Tibial artery (tissue), 4 donors: Measurements from ENCODE around the gene CDH22.

Source experiments
- DNase-seq, 2 donors: peaks; one replicate each; pipeline ENCODE4 v3.0.0-alpha.2; 2019
- H3K27ac ChIP-seq, 2 donors: fragments of 200-600 bp; sonication (generic) in 1 of 2; 1 replicate in 1 of 2; 2 replicates in 1 of 2; pipeline ENCODE4 v1.5.1; 2018 to 2019; ENCODE audit warnings: mild to moderate bottlenecking in 1 of 2
- H3K27me3 ChIP-seq, 2 donors: fragments of 200-600 bp; sonication (generic) in 1 of 2; one replicate each; pipeline versions ENCODE4 v1.5.1 to v1.6.0; 2016 to 2019
- H3K36me3 ChIP-seq, 3 donors: fragments of 200-600 bp; sonication (generic) in 2 of 3; one replicate each; pipeline ENCODE4 v1.5.1; 2016 to 2019; ENCODE audit warnings: mild to moderate bottlenecking in 2 of 3
- H3K4me1 ChIP-seq, 4 donors: fragments of 200-600 bp; sonication (generic) in 2 of 4; 1 replicate in 3 of 4; 2 replicates in 1 of 4; pipeline ENCODE4 v1.5.1; 2016 to 2019
- H3K4me3 ChIP-seq, 2 donors: fragments of 200-600 bp; sonication (generic) in 1 of 2; 1 replicate in 1 of 2; 2 replicates in 1 of 2; pipeline ENCODE4 v1.5.1; 2018 to 2019; ENCODE audit warnings: mild to moderate bottlenecking in 2 of 2
- H3K9me3 ChIP-seq, 3 donors: fragments of 200-600 bp; sonication (generic) in 1 of 3; one replicate each; pipeline ENCODE4 v1.5.1; 2016 to 2019
- intact Hi-C: fragments of 100-400 bp; cut with DNase I; formaldehyde crosslinking; loops from one replicate; pipeline ENCODE4 v1.15.0; 2023; ENCODE audit warnings: low total_unique reads
- TF ChIP-seq, protein P1 (sequence below), 2 experiments: fragments of 200-600 bp in 1 of 2; fragments of 450-650 bp in 1 of 2; IDR thresholded peaks; one replicate each; pipeline ENCODE4 v1.5.1; 2017 to 2019; ENCODE audit warnings: antibody characterized with exemption in 2 of 2, mild to moderate bottlenecking in 1 of 2, moderate library complexity in 1 of 2

Gene CDH22

DNA sequence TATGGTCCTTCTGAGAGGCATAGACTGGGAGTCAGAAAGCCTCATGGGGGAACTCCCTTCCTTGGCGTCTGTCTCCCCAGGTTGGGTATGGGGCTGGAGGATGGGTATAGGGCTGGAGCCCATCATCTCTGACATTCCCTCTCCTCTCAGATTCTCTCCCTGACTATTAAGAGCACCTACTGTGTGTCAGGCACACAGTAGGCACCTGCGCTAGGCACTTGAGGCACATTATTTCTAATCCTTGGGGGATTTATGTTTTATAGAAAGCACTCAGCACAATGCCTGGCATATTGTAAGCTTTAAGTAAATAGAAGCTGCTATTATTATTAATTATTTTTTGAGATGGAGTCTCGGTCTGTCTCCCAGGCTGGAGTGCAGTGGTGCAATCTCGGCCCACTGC is 113.9 kb downstream of the CDH22 start:
- Histone ChIP-seq H3K27ac (no peak overlapping the region), H3K9me3 (peaks cover 0 to 5% (median 0%) of the 10 kb centered on the region in 3 donors), H3K27me3 (peaks cover 0 to 53% of the 10 kb centered on the region in 2 donors), H3K36me3 (no peaks in the 10 kb centered on the region), H3K4me3 (no peak overlapping the region), H3K4me1 (no peaks in the 10 kb centered on the region)
- TF ChIP-seq, protein P1, sequence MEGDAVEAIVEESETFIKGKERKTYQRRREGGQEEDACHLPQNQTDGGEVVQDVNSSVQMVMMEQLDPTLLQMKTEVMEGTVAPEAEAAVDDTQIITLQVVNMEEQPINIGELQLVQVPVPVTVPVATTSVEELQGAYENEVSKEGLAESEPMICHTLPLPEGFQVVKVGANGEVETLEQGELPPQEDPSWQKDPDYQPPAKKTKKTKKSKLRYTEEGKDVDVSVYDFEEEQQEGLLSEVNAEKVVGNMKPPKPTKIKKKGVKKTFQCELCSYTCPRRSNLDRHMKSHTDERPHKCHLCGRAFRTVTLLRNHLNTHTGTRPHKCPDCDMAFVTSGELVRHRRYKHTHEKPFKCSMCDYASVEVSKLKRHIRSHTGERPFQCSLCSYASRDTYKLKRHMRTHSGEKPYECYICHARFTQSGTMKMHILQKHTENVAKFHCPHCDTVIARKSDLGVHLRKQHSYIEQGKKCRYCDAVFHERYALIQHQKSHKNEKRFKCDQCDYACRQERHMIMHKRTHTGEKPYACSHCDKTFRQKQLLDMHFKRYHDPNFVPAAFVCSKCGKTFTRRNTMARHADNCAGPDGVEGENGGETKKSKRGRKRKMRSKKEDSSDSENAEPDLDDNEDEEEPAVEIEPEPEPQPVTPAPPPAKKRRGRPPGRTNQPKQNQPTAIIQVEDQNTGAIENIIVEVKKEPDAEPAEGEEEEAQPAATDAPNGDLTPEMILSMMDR (IDR thresholded peaks at IDR 0.05) = no peak
- intact Hi-C loops = loop anchor here (10.0 kb wide), 1 partner anchor 730 kb away; no protein-coding TSS in a partner anchor
- DNase-seq = no peak

DNA sequence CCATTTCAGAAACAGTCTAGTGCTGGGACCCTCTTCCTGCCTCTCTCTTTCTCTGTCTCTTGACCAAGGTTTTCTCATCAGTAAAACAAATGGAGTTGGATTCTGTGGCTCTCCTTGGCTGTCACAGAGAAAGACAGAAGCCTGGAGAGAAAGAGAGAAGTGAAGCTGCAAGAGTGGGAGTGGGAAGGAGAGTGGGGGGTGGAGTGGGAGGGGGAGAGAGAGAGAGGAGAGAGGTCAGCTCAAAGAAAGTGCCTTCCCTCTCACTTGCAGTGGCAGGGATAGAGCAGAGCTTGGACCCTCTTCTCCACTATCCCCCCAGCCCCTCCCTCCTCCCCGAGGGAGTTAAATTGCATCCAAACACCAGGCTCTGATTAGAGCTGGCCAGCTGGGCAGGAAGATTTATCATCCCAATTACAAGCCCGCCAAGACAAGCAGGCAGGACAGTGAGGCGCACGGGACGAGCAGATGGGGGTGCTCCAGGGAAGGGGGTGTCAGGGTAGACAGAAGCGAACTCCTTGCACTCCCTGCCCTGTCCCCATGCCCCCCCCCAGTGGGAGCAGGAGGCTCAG is 115.8 kb downstream of the CDH22 start:
- H3K27me3 ChIP-seq = peaks cover 0 to 49% of the 10 kb centered on the region in 2 donors
- H3K4me3 ChIP-seq = no peak overlapping the region
- DNase-seq = no peak
- no peak overlapping the region for H3K27ac ChIP-seq
- H3K36me3 ChIP-seq = no peaks in the 10 kb centered on the region
- intact Hi-C loops = loop anchor here (10.0 kb wide), 1 partner anchor 732 kb away; no protein-coding TSS in a partner anchor
- H3K9me3 ChIP-seq = peaks cover 0 to 5% (median 0%) of the 10 kb centered on the region in 3 donors
- H3K4me1 ChIP-seq = no peaks in the 10 kb centered on the region
- TF ChIP-seq, protein P1 (IDR thresholded peaks at IDR 0.05) = no peak

DNA sequence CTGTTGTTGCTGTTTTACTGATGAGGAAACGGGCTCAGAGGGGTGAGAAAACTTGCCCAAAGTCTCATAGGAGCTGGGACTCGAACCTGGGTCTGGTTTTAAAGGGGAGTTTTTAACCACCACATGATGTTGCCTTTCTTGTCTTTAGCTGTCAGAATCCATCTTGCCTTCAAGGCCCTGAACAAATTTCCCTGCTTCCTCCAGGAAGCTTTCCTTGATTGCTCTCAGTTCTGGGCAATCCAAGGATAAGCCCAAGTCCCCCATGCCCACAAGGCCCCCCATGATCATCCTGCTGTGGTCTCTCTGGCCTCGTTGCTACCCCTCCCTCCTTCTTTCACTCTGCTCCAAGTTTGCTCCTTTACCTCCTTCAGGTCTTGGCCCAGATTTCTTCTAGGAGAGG is 116.7 kb downstream of the CDH22 start:
- H3K27me3 ChIP-seq = peaks cover 0 to 46% of the 10 kb centered on the region in 2 donors

DNA sequence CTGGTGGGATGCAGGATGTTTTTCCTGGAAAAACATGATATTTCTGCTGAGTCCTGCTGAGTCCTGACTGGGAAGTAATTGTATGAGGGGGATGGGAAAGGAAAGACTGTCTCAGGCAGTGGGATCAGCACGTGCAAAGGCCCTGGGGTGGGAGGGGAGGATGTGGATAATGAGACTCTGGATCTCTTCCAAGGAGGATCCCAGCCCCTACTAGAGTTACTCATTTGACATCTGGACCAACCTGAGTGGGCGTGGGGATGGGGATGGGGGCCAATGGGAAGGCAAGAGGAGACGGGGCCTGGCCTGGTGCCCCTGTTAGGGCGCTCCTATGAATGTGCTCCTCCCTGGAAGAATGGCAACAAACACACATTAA is 117.1 kb downstream of the CDH22 start:
- TF ChIP-seq, protein P1 (IDR thresholded peaks at IDR 0.05) = no peak
- no peaks in the 10 kb centered on the region for H3K4me1 ChIP-seq
- H3K36me3 ChIP-seq = no peaks in the 10 kb centered on the region
- no peak overlapping the region for H3K4me3 ChIP-seq
- H3K27ac ChIP-seq = no peak overlapping the region
- H3K27me3 ChIP-seq = peaks cover 0 to 46% of the 10 kb centered on the region in 2 donors
- DNase-seq = no peak
- intact Hi-C loops = loop anchor here (10.0 kb wide), 1 partner anchor 734 kb away; no protein-coding TSS in a partner anchor
- H3K9me3 ChIP-seq = peaks cover 0 to 5% (median 0%) of the 10 kb centered on the region in 3 donors

More for the DNA sequence above, 116.7 kb downstream of the CDH22 start:
- Histone ChIP-seq H3K9me3 (peaks cover 0 to 5% (median 0%) of the 10 kb centered on the region in 3 donors), H3K4me1 (no peaks in the 10 kb centered on the region), H3K4me3 (no peak overlapping the region), H3K27ac (no peak overlapping the region), H3K36me3 (no peaks in the 10 kb centered on the region)
- intact Hi-C loops = loop anchor here (10.0 kb wide), 1 partner anchor 733 kb away; no protein-coding TSS in a partner anchor
- TF ChIP-seq, protein P1 (IDR thresholded peaks at IDR 0.05) = no peak
- DNase-seq = no peak

DNA sequence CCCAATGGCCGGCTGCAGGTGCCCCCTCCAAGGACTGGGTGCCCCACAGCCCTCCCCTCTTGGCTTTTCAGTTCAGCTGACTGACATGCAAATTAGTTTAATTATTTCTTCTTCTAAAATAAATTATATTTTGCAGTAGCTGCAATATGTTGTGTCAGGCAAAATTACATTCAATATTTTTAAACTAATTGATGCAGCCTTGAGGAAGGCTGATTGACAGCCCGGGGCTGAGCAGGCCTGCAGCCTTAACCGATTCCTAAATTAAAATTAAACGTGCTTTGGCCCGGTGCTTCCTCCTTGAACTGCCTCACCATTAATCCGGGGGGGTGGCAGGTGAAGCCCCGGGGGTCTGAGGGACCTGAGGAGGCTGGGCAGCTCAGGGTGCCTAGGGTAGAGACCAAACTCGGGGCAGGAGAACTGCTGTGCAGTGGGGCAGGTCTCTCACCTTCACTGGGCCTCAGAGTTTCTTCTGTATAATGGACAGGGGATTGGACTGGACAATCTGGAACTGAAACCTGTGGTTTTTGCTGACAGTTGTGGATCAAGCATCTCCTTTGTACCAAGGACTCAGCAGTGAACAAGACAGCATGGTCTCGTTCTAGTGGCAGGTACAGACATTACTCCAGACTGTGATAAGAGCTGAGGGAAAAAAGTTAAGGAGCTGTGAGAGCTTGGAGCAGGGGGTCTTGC is 117.7 kb downstream of the CDH22 start:
- TF ChIP-seq, protein P1 (IDR thresholded peaks at IDR 0.05) = no peak
- Histone ChIP-seq H3K4me3 (no peak overlapping the region), H3K27ac (no peak overlapping the region), H3K36me3 (no peaks in the 10 kb centered on the region), H3K9me3 (peaks cover 0 to 5% (median 0%) of the 10 kb centered on the region in 3 donors), H3K4me1 (no peaks in the 10 kb centered on the region), H3K27me3 (peaks cover 0 to 41% of the 10 kb centered on the region in 2 donors)
- intact Hi-C loops = loop anchor here (10.0 kb wide), 1 partner anchor 734 kb away; no protein-coding TSS in a partner anchor
- DNase-seq = no peak
